GM12878 (cell line): Measurements from ENCODE around the gene NRDE2. TPM values are rescaled to one million over a fixed set of nuclear protein-coding genes. Genes with fewer than 3 reads are reported as not detected.

Experiments used
- ATAC-seq: fragments of 200-7000 bp; cut with Tn5 transposase; 3 replicates; pipeline ENCODE4 v1.9.1; 2020; ENCODE audit warnings: mild to moderate bottlenecking, moderate library complexity
- BruUV-seq: library from RNA; stranded (reverse); fragments of 400-500 nt; replicated peaks from 2 replicates; lab custom pipeline; 2021; lab: Mats Ljungman, UMichigan
- CTCF ChIA-PET: fragments of 300-600 bp; sonication (Branson Sonifier 250); formaldehyde crosslinking; extraction: SDS; loops from one replicate; lab custom pipeline; 2021; ENCODE audit warnings: inconsistent platforms; lab: Yijun Ruan, JAX
- POLR2A ChIA-PET: fragments of 350-600 bp; formaldehyde crosslinking; extraction: SDS; loops from one replicate; lab custom pipeline; 2021; ENCODE audit warnings: inconsistent platforms; lab: Charles Lee
- RAD21 ChIA-PET: fragments of 300-600 bp; sonication (Branson Sonifier 250); formaldehyde crosslinking; loops from one replicate; lab custom pipeline; 2023; ENCODE audit warnings: antibody characterized with exemption; ENCODE audit not compliant: unreplicated experiment; lab: Charles Lee
- SMC1A ChIA-PET: fragments of 300-600 bp; sonication (Branson Sonifier 250); formaldehyde crosslinking; loops from one replicate; lab custom pipeline; 2023; ENCODE audit not compliant: unreplicated experiment, uncharacterized antibody; lab: Charles Lee
- DNase-seq: peaks from one replicate; pipeline ENCODE4 v3.0.0-alpha.2; 2011; ENCODE audit warnings: low read depth, low spot score
- FAIRE-seq: peaks from 3 replicates; lab custom pipeline; 2011; peaks lifted over from hg19 to GRCh38; lab: Jason Lieb, UNC
- H2AFZ ChIP-seq: 2 replicates; pipeline ENCODE4 v1.6.0; 2011; ENCODE audit warnings: low read depth, low read length, control low read depth; ENCODE audit not compliant: control insufficient read depth
- H3K27ac ChIP-seq: 2 replicates; pipeline ENCODE4 v1.5.1; 2011; ENCODE audit warnings: control low read depth; ENCODE audit not compliant: control insufficient read depth, insufficient read depth
- H3K27me3 ChIP-seq, 2 experiments: replicated peaks in 1 of 2; 2 replicates each; pipeline versions ENCODE4 v1.6.0 to v1.6.1; 2011; ENCODE audit warnings: low read length in 1 of 2; ENCODE audit not compliant: control insufficient read depth in 2 of 2, insufficient read depth in 2 of 2
- H3K36me3 ChIP-seq, 2 experiments: 2 replicates each; pipeline ENCODE4 v1.5.1; 2011; ENCODE audit warnings: low read length in 1 of 2; ENCODE audit not compliant: control insufficient read depth in 2 of 2, insufficient read depth in 2 of 2
- H3K4me1 ChIP-seq: 2 replicates; pipeline ENCODE4 v1.6.1; 2011; ENCODE audit warnings: mild to moderate bottlenecking, low read length, moderate library complexity, mixed read lengths; ENCODE audit not compliant: control insufficient read depth, insufficient read depth
- H3K4me2 ChIP-seq: 2 replicates; pipeline ENCODE4 v1.6.0; 2011; ENCODE audit warnings: control low read depth; ENCODE audit not compliant: control insufficient read depth, insufficient read depth
- H3K4me3 ChIP-seq: fragments of 200-600 bp; sonication (generic); 2 replicates; pipeline ENCODE4 v1.5.1; 2016
- H3K79me2 ChIP-seq: 2 replicates; pipeline ENCODE4 v1.6.0; 2011; ENCODE audit warnings: low read length; ENCODE audit not compliant: control insufficient read depth, insufficient read depth
- H3K9ac ChIP-seq: 2 replicates; pipeline ENCODE4 v1.8.0; 2011; ENCODE audit warnings: low read length, control low read depth, mixed read lengths; ENCODE audit not compliant: control insufficient read depth, insufficient read depth
- H3K9me3 ChIP-seq: replicated peaks from 3 replicates; pipeline ENCODE4 v1.5.1; 2011; ENCODE audit warnings: mild to moderate bottlenecking, low read length; ENCODE audit not compliant: control insufficient read depth, insufficient read depth
- H4K20me1 ChIP-seq: 2 replicates; pipeline ENCODE4 v1.6.0; 2011; ENCODE audit not compliant: control insufficient read depth, insufficient read depth
- ASH2L ChIP-seq: fragments of 300-600, 200-600 bp; sonication (generic); IDR thresholded peaks from 2 replicates; pipeline ENCODE4 v1.6.1; 2017; ENCODE audit warnings: low read depth, mild to moderate bottlenecking, borderline replicate concordance
- BHLHE40 ChIP-seq, 2 experiments: fragments of 450-650 bp in 1 of 2; IDR thresholded peaks; 2 replicates each; pipeline ENCODE4 v1.6.1; 2011 to 2017; ENCODE audit warnings: low read depth in 2 of 2, borderline replicate concordance in 1 of 2, improper control_type of control experiment in 1 of 2, low read length in 1 of 2, mild to moderate bottlenecking in 1 of 2
- ESRRA ChIP-seq: IDR thresholded peaks from 2 replicates; pipeline ENCODE4 v1.6.1; 2012; ENCODE audit warnings: mild to moderate bottlenecking, low read length, improper control_type of control experiment
- FOXK2 ChIP-seq: fragments of 450-650 bp; IDR thresholded peaks from 2 replicates; pipeline ENCODE4 v1.6.1; 2017; ENCODE audit warnings: mild to moderate bottlenecking, moderate library complexity
- GATAD2B ChIP-seq: fragments of 450-650 bp; conservative IDR thresholded peaks from 2 replicates; pipeline ENCODE4 v1.6.1; 2017; ENCODE audit warnings: low read depth, mild to moderate bottlenecking, moderate library complexity
- HCFC1 ChIP-seq: fragments of 150-350 bp; IDR thresholded peaks from 2 replicates; pipeline ENCODE4 v1.6.1; 2014; ENCODE audit warnings: low read length
- MYB ChIP-seq: fragments of 150-350 bp; IDR thresholded peaks from 2 replicates; pipeline ENCODE4 v1.6.1; 2014; ENCODE audit warnings: mild to moderate bottlenecking, low read depth, low read length, borderline replicate concordance
- NFIC ChIP-seq: IDR thresholded peaks from 2 replicates; pipeline ENCODE4 v1.6.1; 2012; ENCODE audit warnings: low read depth, mild to moderate bottlenecking, inconsistent platforms, low read length, moderate library complexity
- POLR2A ChIP-seq: IDR thresholded peaks from 2 replicates; pipeline ENCODE4 v1.6.1; 2011; ENCODE audit warnings: low read depth, mild to moderate bottlenecking, low read length
- POLR2AphosphoS5 ChIP-seq: IDR thresholded peaks from 2 replicates; pipeline ENCODE4 v1.6.1; 2011; ENCODE audit warnings: mild to moderate bottlenecking, low read length, inconsistent platforms
- RB1 ChIP-seq: fragments of 450-650 bp; formaldehyde crosslinking; IDR thresholded peaks from 2 replicates; pipeline ENCODE4 v1.6.1; 2017; ENCODE audit warnings: mild to moderate bottlenecking, borderline replicate concordance
- SMARCA5 ChIP-seq: fragments of 450-650 bp; IDR thresholded peaks from 2 replicates; pipeline ENCODE4 v1.6.1; 2017; ENCODE audit warnings: mild to moderate bottlenecking
- SP1 ChIP-seq: IDR thresholded peaks from one replicate; pipeline ENCODE4 v1.6.1; 2011; ENCODE audit warnings: low read depth, low read length
- SREBF2 ChIP-seq: IDR thresholded peaks from 2 replicates; pipeline ENCODE4 v1.6.1; 2012; ENCODE audit warnings: mild to moderate bottlenecking, low read length
- YY1 ChIP-seq: IDR thresholded peaks from 2 replicates; pipeline ENCODE4 v1.6.1; 2011; ENCODE audit warnings: low read depth, mild to moderate bottlenecking, low read length
- ZBED1 ChIP-seq: IDR thresholded peaks from 2 replicates; pipeline ENCODE4 v1.6.1; 2016; ENCODE audit warnings: borderline replicate concordance
- ZNF274 ChIP-seq: IDR thresholded peaks from one replicate; pipeline ENCODE4 v1.8.0; 2011; ENCODE audit not compliant: insufficient read length, insufficient read depth
- WGBS: methylation state at CpG from one replicate; pipeline ENCODE4 v1.1.6; 2016; ENCODE audit warnings: low lambda C conversion rate; ENCODE audit not compliant: insufficient replicate concordance, insufficient coverage; ENCODE audit errors: missing lambda C conversion rate; 5-methylcytosine and 5-hydroxymethylcytosine counted together
- in situ Hi-C: fragments of 300-500 bp; cut with MboI; formaldehyde crosslinking; loops from 9 replicates; pipeline ENCODE4 v1.14.3; 2018; ENCODE audit warnings: mixed read lengths
- intact Hi-C: fragments of 100-400 bp; cut with micrococcal nuclease; formaldehyde crosslinking; loops from one replicate; pipeline ENCODE4 v1.14.2; 2022; ENCODE audit not compliant: unreplicated experiment
- polyA plus RNA-seq, 11 experiments: library from polyadenylated mRNA; depleted of rRNA in 4 of 11; unstranded in 6 of 11; stranded (reverse) in 5 of 11; fragments of >200 nt; fragmentation: Nextera tagmentation in 4 of 11; fragmentation: Illumina TruSeq in 1 of 11; extraction: Ambion mirVana in 4 of 11; extraction: Trizol in 1 of 11; gene quantifications; 1 replicate in 1 of 11; 2 replicates in 10 of 11; pipeline versions ENCODE4 v1.2.1 to v1.2.3, GENCODE V29; 2011 to 2016; ENCODE audit warnings: inconsistent platforms in 2 of 11, missing spikeins in 2 of 11, low read depth in 1 of 11
- total RNA-seq, 4 experiments: library from RNA; depleted of rRNA in 3 of 4; stranded (reverse); fragments of >200 nt in 3 of 4; fragmentation: Illumina TruSeq in 1 of 4; extraction: Trizol in 1 of 4; gene quantifications; 2 replicates each; pipeline versions ENCODE4 v1.2.1 to v1.2.3, GENCODE V29; 2013 to 2021
- TF ChIP-seq, protein P1 (sequence below): fragments of 450-650 bp; IDR thresholded peaks from 2 replicates; pipeline ENCODE4 v1.6.1; 2017; ENCODE audit warnings: mild to moderate bottlenecking
- TF ChIP-seq, protein P2 (sequence below): fragments of 150-350 bp; IDR thresholded peaks from 2 replicates; pipeline ENCODE4 v1.6.1; 2014; ENCODE audit warnings: mild to moderate bottlenecking, low read depth, low read length
- TF ChIP-seq, protein P3 (sequence below): IDR thresholded peaks from 2 replicates; pipeline ENCODE4 v1.6.1; 2011; ENCODE audit warnings: borderline replicate concordance, low read depth, mild to moderate bottlenecking, moderate library complexity, low read length; ENCODE audit not compliant: insufficient read depth, poor library complexity, severe bottlenecking

Gene NRDE2
- total and polyA plus RNA-seq, 10 of the 15 experiments (the other 5 are each of a cell fraction or from before 2014, with no cell fraction given), result 8.3 to 21.0 (median 13.8) TPM

DNA sequence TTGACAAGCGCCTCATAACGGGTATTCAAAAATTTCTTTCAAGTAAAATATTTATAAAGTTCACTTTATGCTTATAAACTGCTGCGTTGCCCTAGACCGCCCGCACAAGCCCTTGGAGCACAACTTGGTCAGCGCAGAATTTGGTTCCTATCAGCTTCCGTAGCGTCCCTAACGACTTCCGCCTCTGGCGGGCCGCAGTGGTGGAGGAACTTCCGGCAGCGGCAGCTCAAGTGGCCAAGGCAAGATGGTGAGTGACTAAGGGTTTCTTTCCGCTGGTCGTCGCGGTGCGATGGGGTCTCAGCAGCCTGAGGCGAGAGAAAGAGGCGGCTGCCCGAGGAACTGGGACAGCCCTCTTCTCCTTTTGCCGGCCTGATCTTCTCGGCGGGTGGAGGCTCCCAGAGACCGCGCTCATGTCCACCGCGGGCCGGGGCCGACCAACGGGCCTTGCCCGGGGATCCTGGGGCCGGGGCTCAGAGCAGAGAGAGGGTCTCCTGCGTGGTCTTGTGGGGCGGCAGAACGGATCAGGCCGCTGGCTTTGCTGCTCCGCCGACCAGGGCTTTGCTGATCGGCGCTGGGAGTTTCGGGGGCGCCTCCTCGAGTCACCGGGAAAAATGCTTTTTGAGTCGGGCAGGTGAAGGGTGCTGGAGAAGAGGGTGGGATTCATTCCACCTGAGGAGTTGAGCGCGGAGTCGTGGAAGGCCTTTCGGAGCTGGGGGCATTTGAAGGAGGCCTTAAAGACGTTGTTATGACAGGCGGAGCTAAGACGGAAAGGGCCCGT, 75.2 kb downstream of the NRDE2 start, which contains the start of gene PSMC1 (continued):
- TF ChIP-seq GATAD2B, result peak; percentile 38; the same call in 1 of the 2 replicates
- no peak; a peak in 1 of 4 replicates for TF ChIP-seq BHLHE40 (IDR thresholded peaks at IDR 0.05; ENCODE audit: borderline replicate concordance in 1 of 2, low read depth in 2 of 2, low read length in 1 of 2)
- TF ChIP-seq SMARCA5, result no peak
- TF ChIP-seq SP1, result peak; percentile 56
- TF ChIP-seq, protein P1, sequence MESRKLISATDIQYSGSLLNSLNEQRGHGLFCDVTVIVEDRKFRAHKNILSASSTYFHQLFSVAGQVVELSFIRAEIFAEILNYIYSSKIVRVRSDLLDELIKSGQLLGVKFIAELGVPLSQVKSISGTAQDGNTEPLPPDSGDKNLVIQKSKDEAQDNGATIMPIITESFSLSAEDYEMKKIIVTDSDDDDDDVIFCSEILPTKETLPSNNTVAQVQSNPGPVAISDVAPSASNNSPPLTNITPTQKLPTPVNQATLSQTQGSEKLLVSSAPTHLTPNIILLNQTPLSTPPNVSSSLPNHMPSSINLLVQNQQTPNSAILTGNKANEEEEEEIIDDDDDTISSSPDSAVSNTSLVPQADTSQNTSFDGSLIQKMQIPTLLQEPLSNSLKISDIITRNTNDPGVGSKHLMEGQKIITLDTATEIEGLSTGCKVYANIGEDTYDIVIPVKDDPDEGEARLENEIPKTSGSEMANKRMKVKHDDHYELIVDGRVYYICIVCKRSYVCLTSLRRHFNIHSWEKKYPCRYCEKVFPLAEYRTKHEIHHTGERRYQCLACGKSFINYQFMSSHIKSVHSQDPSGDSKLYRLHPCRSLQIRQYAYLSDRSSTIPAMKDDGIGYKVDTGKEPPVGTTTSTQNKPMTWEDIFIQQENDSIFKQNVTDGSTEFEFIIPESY, result no peak
- TF ChIP-seq POLR2A, result peak; percentile 92
- TF ChIP-seq POLR2AphosphoS5, result peak; percentile 94
- no peak for TF ChIP-seq RB1
- TF ChIP-seq ESRRA, result no peak
- peak; percentile 89 for TF ChIP-seq YY1
- TF ChIP-seq, all 136 proteins: peak for 38

DNA sequence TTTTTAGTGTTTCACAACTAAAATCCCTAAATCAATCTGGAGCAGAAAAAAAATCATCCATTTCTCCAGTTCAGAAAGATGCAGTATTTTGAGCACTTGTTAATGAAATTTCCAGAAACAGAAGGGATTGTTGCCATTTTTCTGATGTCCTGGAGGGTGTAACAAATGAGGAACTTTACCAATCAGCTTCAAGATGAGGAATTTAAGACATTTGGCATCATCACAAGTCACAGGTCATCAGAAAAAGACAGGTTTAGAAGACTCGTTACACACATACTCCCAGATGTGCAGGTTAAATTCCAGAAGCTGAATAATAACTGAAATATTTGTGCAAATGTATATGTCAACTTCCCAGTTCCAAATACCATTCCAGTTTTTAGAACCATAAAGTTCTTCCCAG, 75.9 kb downstream of the NRDE2 start:
- peak; percentile 13 for FAIRE-seq
- Histone ChIP-seq H3K9ac (peak overlapping the region; percentile 89), H3K27me3 (no peaks in the 10 kb centered on the region), H2AFZ (peak overlapping the region; percentile 94), H3K9me3 (no peaks in the 10 kb centered on the region), H3K4me2 (peak overlapping the region; percentile 74), H4K20me1 (no peaks in the 10 kb centered on the region), H3K79me2 (peaks cover 32% of the 10 kb centered on the region), H3K4me1 (no peaks in the 10 kb centered on the region), H3K4me3 (peak overlapping the region; percentile 87; the same call in 1 of the 2 replicates), H3K36me3 (peaks cover 3 to 15% of the 10 kb centered on the region in 2 experiments; a peak in 3 of 4 replicates), H3K27ac (peak overlapping the region; percentile 87; the same call in 1 of the 2 replicates)
- WGBS, result 0% methylated on average over 1 of the region's 1 CpG
- ChIA-PET POLR2A (no interaction called here), RAD21 (no interaction called here), SMC1A (interaction anchor here (0.8 kb wide), 1 partner anchor 15 kb away, joined by 3 read pairs; no protein-coding TSS in a partner anchor), CTCF (interaction anchor here (2.0 kb wide), 1 partner anchor 20 kb away, joined by 7 read pairs; no protein-coding TSS in a partner anchor)
- in situ Hi-C loops (no loop called here), intact Hi-C loops (loop anchor here (2.0 to 5.0 kb wide), 2 partner anchors 77 to 126 kb away; no protein-coding TSS in a partner anchor)
- ATAC-seq, result no peak
- DNase-seq, result no peak
- no TSS peak for BruUV-seq
- TF ChIP-seq, protein P2, sequence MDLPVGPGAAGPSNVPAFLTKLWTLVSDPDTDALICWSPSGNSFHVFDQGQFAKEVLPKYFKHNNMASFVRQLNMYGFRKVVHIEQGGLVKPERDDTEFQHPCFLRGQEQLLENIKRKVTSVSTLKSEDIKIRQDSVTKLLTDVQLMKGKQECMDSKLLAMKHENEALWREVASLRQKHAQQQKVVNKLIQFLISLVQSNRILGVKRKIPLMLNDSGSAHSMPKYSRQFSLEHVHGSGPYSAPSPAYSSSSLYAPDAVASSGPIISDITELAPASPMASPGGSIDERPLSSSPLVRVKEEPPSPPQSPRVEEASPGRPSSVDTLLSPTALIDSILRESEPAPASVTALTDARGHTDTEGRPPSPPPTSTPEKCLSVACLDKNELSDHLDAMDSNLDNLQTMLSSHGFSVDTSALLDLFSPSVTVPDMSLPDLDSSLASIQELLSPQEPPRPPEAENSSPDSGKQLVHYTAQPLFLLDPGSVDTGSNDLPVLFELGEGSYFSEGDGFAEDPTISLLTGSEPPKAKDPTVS, result no peak
- TF ChIP-seq NFIC (no peak), ZBED1 (no peak), ZNF274 (no peak), POLR2AphosphoS5 (no peak), ASH2L (no peak), MYB (no peak), HCFC1 (no peak), SMARCA5 (no peak), FOXK2 (no peak), SREBF2 (no peak)
- TF ChIP-seq, protein P3, sequence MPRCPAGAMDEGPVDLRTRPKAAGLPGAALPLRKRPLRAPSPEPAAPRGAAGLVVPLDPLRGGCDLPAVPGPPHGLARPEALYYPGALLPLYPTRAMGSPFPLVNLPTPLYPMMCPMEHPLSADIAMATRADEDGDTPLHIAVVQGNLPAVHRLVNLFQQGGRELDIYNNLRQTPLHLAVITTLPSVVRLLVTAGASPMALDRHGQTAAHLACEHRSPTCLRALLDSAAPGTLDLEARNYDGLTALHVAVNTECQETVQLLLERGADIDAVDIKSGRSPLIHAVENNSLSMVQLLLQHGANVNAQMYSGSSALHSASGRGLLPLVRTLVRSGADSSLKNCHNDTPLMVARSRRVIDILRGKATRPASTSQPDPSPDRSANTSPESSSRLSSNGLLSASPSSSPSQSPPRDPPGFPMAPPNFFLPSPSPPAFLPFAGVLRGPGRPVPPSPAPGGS, result no peak
